Body of pancreas (tissue), 4 donors: ENCODE results near the gene GALNT12.

ENCODE experiments used
- POLR2A ChIP-seq, 3 donors: fragments of 450-650 bp; IDR thresholded peaks; one replicate each; pipeline ENCODE4 v1.6.1; 2016; ENCODE audit warnings: antibody characterized with exemption in 3 of 3, mild to moderate bottlenecking in 2 of 3
- TF ChIP-seq, protein P1 (sequence below), 7 experiments: fragments of 450-650 bp in 4 of 7; fragments of 200-600 bp in 3 of 7; sonication (generic) in 3 of 7; IDR thresholded peaks; one replicate each; pipeline ENCODE4 v1.5.1; 2016 to 2019; ENCODE audit warnings: antibody characterized with exemption in 7 of 7

DNA sequence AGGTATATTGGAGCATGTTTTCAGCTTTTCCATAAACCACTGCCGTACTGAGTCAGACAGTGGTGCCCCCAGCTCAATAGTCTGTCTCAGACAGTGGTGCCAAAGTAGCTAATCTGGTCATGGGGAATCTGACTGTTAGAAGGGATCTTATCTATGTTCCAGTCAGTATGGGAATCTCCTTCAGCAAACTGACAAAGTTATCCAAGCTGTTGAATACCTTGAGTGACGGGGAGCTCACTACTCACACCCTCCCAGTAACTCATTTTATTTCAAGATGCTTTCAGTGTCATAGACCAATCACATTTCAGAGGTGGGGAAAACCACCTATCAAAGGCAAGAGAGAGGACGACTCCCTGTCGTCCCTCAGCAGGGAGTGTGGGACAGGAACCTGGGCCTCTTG, 29.9 kb upstream of the GALNT12 start:
- TF ChIP-seq, protein P1, sequence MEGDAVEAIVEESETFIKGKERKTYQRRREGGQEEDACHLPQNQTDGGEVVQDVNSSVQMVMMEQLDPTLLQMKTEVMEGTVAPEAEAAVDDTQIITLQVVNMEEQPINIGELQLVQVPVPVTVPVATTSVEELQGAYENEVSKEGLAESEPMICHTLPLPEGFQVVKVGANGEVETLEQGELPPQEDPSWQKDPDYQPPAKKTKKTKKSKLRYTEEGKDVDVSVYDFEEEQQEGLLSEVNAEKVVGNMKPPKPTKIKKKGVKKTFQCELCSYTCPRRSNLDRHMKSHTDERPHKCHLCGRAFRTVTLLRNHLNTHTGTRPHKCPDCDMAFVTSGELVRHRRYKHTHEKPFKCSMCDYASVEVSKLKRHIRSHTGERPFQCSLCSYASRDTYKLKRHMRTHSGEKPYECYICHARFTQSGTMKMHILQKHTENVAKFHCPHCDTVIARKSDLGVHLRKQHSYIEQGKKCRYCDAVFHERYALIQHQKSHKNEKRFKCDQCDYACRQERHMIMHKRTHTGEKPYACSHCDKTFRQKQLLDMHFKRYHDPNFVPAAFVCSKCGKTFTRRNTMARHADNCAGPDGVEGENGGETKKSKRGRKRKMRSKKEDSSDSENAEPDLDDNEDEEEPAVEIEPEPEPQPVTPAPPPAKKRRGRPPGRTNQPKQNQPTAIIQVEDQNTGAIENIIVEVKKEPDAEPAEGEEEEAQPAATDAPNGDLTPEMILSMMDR (IDR thresholded peaks at IDR 0.05), result no peak
- no peak for TF ChIP-seq POLR2A (IDR thresholded peaks at IDR 0.05)
